ENCODE results near the gene XRCC5.

DNA sequence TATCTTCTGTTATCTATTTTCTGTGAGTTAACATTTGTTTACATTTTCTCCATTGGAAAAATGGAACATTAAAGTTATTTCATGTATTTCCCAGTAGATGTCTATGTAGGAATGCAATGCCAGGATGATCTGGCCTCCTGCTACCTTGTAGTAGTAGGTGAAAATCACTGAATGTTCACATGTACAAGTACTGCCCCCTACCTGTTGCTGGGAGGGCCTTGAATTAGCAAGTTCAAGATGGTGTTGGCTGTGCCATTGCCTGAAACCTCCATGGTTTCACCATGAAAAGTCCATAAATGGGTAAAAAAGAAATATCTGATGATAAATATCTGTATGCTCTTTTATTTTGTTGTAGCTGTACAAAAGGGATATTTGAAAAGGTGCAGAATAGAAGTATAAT, 30.7 kb downstream of the XRCC5 start:
- TF ChIP-seq, protein P1, sequence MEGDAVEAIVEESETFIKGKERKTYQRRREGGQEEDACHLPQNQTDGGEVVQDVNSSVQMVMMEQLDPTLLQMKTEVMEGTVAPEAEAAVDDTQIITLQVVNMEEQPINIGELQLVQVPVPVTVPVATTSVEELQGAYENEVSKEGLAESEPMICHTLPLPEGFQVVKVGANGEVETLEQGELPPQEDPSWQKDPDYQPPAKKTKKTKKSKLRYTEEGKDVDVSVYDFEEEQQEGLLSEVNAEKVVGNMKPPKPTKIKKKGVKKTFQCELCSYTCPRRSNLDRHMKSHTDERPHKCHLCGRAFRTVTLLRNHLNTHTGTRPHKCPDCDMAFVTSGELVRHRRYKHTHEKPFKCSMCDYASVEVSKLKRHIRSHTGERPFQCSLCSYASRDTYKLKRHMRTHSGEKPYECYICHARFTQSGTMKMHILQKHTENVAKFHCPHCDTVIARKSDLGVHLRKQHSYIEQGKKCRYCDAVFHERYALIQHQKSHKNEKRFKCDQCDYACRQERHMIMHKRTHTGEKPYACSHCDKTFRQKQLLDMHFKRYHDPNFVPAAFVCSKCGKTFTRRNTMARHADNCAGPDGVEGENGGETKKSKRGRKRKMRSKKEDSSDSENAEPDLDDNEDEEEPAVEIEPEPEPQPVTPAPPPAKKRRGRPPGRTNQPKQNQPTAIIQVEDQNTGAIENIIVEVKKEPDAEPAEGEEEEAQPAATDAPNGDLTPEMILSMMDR (conservative IDR thresholded peaks at IDR 0.05 in 1 of 2, IDR thresholded peaks at IDR 0.05 in 1 of 2; ENCODE audit: low read depth in 1 of 2, low read length in 2 of 2), result peak in 1 of 2 donors; percentile 27
- no peak for TF ChIP-seq EZH2 (IDR thresholded peaks at IDR 0.05; ENCODE audit: low read length, missing control alignments)
